Cardiac muscle cell (in vitro differentiated cells and primary cell): ENCODE data around the gene AUTS2. TPM values are rescaled to one million over a fixed set of nuclear protein-coding genes. Genes with fewer than 3 reads are reported as not detected.

Experiments
- DNase-seq, 2 donors: peaks; one replicate each; pipeline versions ENCODE4 v3.0.0 to v3.0.0-alpha.2; 2010 to 2017; ENCODE audit warnings: low read depth in 1 of 2, low spot score in 1 of 2
- H3K27ac ChIP-seq: fragments of 200-600 bp; sonication (generic); 2 replicates; pipeline ENCODE4 v1.5.1; 2016
- H3K27me3 ChIP-seq: fragments of 200-600 bp; sonication (generic); 2 replicates; pipeline ENCODE4 v1.6.0; 2016; ENCODE audit warnings: control low read depth
- H3K36me3 ChIP-seq: fragments of 200-600 bp; sonication (generic); 2 replicates; pipeline ENCODE4 v1.5.1; 2016; ENCODE audit warnings: control low read depth
- H3K4me1 ChIP-seq: fragments of 200-600 bp; sonication (generic); 2 replicates; pipeline ENCODE4 v1.8.1; 2017; ENCODE audit warnings: low read depth, mild to moderate bottlenecking, mixed run types
- H3K4me3 ChIP-seq: fragments of 200-600 bp; sonication (generic); 2 replicates; pipeline ENCODE4 v1.5.1; 2016; ENCODE audit warnings: mild to moderate bottlenecking
- H3K9me3 ChIP-seq: fragments of 200-600 bp; sonication (generic); 2 replicates; pipeline ENCODE4 v1.5.1; 2017; ENCODE audit warnings: low read depth, mild to moderate bottlenecking, control low read depth
- CTCF ChIP-seq: IDR thresholded peaks from 2 replicates; pipeline ENCODE4 v1.5.1; 2012; ENCODE audit warnings: low read depth, mild to moderate bottlenecking, low read length
- polyA plus RNA-seq: library from polyadenylated mRNA; unstranded; fragments of >200 nt; fragmentation: Nextera tagmentation; extraction: Ambion mirVana; gene quantifications from 2 replicates; pipeline ENCODE4 v1.2.1, GENCODE V29; 2016
- total RNA-seq: library from RNA; depleted of rRNA; stranded (reverse); fragments of >200 nt; gene quantifications from 2 replicates; pipeline ENCODE4 v1.2.3, GENCODE V29; 2016

AUTS2 gene
- total and polyA plus RNA-seq, 2 experiments from 2014 or later, result 41.0 to 45.5 TPM

- no peaks in the 10 kb centered on the region for H3K9me3 ChIP-seq
Measured at GRCh38 chr7:69633122-69633831, 35.0 kb downstream of the AUTS2 start.

DNA sequence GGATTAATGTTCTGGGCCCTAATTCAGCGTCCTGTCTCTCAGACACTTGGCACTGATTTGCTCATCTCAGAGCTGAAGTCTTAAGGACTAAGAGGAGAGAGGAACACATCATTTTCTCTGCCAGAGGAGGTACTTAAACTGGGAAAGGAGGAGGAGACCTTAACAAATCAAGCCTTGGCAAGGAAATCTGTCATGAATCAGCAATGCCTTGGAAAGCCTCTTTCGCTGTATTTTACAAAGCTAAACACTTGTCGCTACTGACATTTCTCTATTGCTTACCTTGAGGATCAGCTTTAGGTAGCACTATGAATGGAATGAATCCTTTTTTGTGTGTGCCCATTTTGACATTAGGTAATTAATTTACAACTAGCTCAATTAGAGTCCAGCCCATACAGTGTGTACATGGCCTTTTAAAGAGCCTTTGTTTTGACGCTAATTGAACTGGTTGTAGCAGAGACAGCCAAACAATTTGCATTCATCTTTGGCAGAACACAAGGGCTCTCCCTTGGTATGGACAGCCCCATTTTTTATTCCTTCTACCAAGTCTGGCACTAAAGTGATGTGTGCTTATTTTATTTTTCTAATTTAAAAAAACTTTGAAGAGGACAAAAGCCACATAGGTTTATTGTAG, 37.4 kb downstream of the AUTS2 start:
- Histone ChIP-seq H3K4me1 (peaks cover 33% of the 10 kb centered on the region), H3K36me3 (no peaks in the 10 kb centered on the region), H3K27me3 (no peaks in the 10 kb centered on the region), H3K4me3 (no peak overlapping the region), H3K27ac (no peak overlapping the region), H3K9me3 (no peaks in the 10 kb centered on the region)
- no peak for TF ChIP-seq CTCF
- DNase-seq, result no peak

More at GRCh38 chr7:69633122-69633831, 35.0 kb downstream of the AUTS2 start:
- Histone ChIP-seq H3K27ac (no peak overlapping the region), H3K4me3 (no peak overlapping the region), H3K36me3 (no peaks in the 10 kb centered on the region), H3K27me3 (no peaks in the 10 kb centered on the region), H3K4me1 (peaks cover 33% of the 10 kb centered on the region)
- TF ChIP-seq CTCF, result no peak
- DNase-seq, result peak in 1 of 2 donors; percentile 65

DNA sequence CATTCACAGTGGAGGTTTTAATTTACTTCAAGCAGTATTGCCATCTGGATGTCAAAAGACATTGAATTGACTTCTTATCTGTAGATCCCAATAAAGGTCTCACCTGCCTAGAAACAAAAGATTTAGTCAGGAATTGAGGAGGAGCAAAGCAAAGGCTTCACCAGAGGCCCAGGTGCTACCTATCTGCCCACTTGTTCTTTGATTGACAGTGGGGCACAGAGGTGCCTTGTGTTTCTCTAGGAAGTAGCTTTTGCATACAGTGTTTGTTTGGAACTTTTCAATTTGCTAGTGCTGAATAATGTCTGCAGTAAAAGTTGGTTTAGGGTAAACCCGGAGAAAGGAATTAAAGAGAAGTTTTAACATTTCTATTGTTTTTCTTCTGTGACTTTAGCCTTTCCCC, 40.4 kb downstream of the AUTS2 start:
- no peak overlapping the region for H3K4me3 ChIP-seq
- DNase-seq, result no peak

DNA sequence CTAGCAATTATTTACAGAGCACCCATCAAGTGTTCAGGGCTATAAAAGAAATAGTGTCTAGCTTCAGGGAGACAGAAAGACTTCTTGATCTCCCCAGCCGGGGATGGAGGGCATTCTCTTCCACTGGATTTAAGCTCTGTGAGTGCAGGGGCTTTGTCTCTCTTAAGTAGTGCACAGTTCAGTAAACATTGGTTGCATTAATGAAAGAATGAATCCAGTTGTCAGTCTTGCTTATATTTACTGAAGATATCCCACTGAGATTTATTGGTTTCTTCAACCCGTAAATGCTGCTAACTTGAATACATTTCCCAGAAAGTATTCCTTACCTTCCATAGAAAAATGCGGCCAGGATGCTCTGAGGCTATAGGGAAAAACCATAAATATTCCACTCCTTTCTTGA, 41.9 kb downstream of the AUTS2 start:
- TF ChIP-seq CTCF, result no peak
- no peaks in the 10 kb centered on the region for H3K27me3 ChIP-seq
- H3K4me1 ChIP-seq, result peaks cover 12% of the 10 kb centered on the region
- no peaks in the 10 kb centered on the region for H3K36me3 ChIP-seq
- H3K9me3 ChIP-seq, result no peaks in the 10 kb centered on the region
- H3K4me3 ChIP-seq, result no peak overlapping the region
- DNase-seq, result no peak
- no peak overlapping the region for H3K27ac ChIP-seq

More for the DNA sequence above, 40.4 kb downstream of the AUTS2 start:
- no peak overlapping the region for H3K27ac ChIP-seq
- H3K36me3 ChIP-seq, result no peaks in the 10 kb centered on the region
- no peaks in the 10 kb centered on the region for H3K9me3 ChIP-seq
- TF ChIP-seq CTCF, result no peak
- H3K4me1 ChIP-seq, result peaks cover 13% of the 10 kb centered on the region
- no peaks in the 10 kb centered on the region for H3K27me3 ChIP-seq

GRCh38 chr7:69640925-69641594, 42.8 kb downstream of the AUTS2 start:
- Histone ChIP-seq H3K36me3 (no peaks in the 10 kb centered on the region), H3K27me3 (no peaks in the 10 kb centered on the region), H3K27ac (no peak overlapping the region), H3K4me1 (peaks cover 12% of the 10 kb centered on the region), H3K9me3 (no peaks in the 10 kb centered on the region), H3K4me3 (no peak overlapping the region)
- no peak for DNase-seq
- TF ChIP-seq CTCF, result no peak
